ENCODE measurements around the gene THUMPD1.
"Not testable (repeated sequence)": the region's sequence is repeated elsewhere in the genome, so short reads cannot be mapped to it uniquely, and the experiment has no call there.

The THUMPD1 gene

DNA sequence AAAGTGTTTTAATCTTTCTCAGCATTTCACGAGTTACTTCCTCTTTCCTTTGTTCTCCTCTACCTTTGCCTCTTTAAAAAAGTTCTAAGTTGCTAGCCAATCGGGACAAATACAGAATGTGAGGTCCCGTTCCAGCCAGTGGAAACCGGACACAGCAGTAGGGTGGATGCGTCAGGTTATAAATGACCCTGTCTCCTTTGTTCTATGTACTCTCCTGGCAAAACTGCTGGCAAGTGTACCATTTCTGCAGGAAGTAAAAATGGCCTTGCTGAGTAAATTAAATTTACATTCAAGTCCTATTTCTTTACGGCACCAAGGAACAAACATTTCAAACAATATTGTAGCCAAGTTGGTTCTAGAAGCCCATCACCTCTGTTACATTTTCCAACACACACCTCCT is 47.5 kb downstream of the THUMPD1 start:
- not testable (repeated sequence) for DNase-seq (ENCODE audit: low read depth in 2 of 2)

DNA sequence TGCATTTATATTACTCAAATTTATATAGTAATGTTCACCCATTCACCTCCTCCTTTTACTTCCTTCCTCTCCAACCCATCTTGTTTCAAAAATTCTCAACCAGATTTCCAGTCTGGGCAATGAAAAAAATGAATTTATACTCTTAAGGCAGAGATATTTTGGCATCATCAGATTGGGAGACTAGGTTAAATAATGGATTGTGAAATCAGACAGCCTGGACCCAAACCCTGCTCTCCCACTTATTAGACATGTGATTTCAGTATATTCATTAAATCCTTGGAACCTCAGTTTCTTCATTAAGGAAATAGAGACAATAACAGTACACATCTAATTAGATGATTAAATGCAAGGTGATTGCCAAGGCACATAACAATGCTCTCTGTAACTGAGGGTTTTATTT is 52.0 kb downstream of the THUMPD1 start:
- DNase-seq (ENCODE audit: low read depth in 2 of 2): no peak

DNA sequence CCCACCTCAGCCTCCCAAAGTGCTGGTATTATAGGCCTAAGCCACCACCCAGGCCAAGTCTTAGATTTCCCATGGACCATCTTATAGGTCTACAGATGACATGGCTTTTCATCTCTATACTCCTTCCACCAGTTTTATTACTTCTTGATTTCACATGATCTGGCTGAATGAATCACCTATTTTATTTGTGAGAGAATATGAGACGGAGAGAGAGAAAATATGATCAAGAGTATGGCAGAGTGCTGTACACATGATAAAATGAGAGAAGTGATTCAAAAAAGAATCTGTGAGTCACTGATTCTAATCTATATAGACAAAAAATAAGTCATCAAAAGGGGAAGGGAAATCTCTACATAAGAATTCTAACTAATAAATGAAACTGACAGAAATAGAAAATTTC is 57.8 kb downstream of the THUMPD1 start:
- no peak for DNase-seq (ENCODE audit: low read depth in 2 of 2)
